ENCODE data around the gene ALAD. TPM values are rescaled to one million over a fixed set of nuclear protein-coding genes. Genes with fewer than 3 reads are reported as not detected.

The ALAD gene
- total and polyA plus RNA-seq, 2 of the 13 experiments (the other 11 are each of a cell fraction or from before 2014, with no cell fraction given), result 21.8 to 30.1 TPM

GRCh38 chr9:113373676-113374392 is 27.2 kb downstream of the ALAD start:
- 90% methylated on average over 9 of the region's 24 CpGs for WGBS (ENCODE audit: low lambda C conversion rate)
- intact Hi-C loops (cut with micrococcal nuclease; ENCODE audit: unreplicated experiment) (no loop called here), in situ Hi-C loops (cut with HindIII; ENCODE audit: extremely low pct_ligation_motif_present, low pct_unique_long_range_greater_than_20kb) (no loop called here)
- Histone ChIP-seq H3K9me3 (ENCODE audit: low read length) (no peaks in the 10 kb centered on the region), H2AFZ (ENCODE audit: low read length) (no peak overlapping the region), H3K27me3 (ENCODE audit: control insufficient read depth in 1 of 2, insufficient read depth in 2 of 2, low read length in 2 of 2) (no peaks in the 10 kb centered on the region), H4K20me1 (ENCODE audit: insufficient read depth, low read length) (peaks cover 16% of the 10 kb centered on the region), H3K4me3 (replicated peaks in 1 of 3; ENCODE audit: insufficient read depth in 1 of 3, low read depth in 2 of 3, low read length in 3 of 3) (no peak overlapping the region), H3K4me1 (ENCODE audit: insufficient read depth, low read length) (peaks cover 74% of the 10 kb centered on the region), H3K79me2 (ENCODE audit: insufficient read depth, low read length) (peaks cover 15% of the 10 kb centered on the region), H3K27ac (ENCODE audit: extremely low read length, insufficient read depth, low read length) (no peak overlapping the region), H3K4me2 (ENCODE audit: low read depth, low read length) (no peak overlapping the region), H3K36me3 (replicated peaks in 1 of 2; ENCODE audit: control insufficient read depth in 1 of 2, insufficient read depth in 2 of 2, low read length in 2 of 2) (peaks cover 4 to 10% of the 10 kb centered on the region in 2 experiments; a peak in 3 of 5 replicates), H3K9ac (ENCODE audit: insufficient read depth, low read depth, low read length) (no peak overlapping the region)
- ChIA-PET POLR2A (interaction anchor here (0.9 to 1.3 kb wide), 6 partner anchors 14 to 34 kb away, joined by 3 to 7 read pairs (median 3); partner anchors contain the start of genes ALAD and WDR31), CTCF (ENCODE audit: low intra/inter-chr PET ratio, low total read pairs) (no interaction called here)
- ATAC-seq, result no peak
- no peak for DNase-seq (ENCODE audit: low spot score)
- no TSS peak for BruUV-seq (replicated peaks)
- no peak for FAIRE-seq
- TF ChIP-seq, protein P1, sequence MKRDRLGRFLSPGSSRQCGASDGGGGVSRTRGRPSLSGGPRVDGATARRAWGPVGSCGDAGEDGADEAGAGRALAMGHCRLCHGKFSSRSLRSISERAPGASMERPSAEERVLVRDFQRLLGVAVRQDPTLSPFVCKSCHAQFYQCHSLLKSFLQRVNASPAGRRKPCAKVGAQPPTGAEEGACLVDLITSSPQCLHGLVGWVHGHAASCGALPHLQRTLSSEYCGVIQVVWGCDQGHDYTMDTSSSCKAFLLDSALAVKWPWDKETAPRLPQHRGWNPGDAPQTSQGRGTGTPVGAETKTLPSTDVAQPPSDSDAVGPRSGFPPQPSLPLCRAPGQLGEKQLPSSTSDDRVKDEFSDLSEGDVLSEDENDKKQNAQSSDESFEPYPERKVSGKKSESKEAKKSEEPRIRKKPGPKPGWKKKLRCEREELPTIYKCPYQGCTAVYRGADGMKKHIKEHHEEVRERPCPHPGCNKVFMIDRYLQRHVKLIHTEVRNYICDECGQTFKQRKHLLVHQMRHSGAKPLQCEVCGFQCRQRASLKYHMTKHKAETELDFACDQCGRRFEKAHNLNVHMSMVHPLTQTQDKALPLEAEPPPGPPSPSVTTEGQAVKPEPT (CRISPR knock-in tag; IDR thresholded peaks at IDR 0.05; ENCODE audit: low read depth), result no peak
- TF ChIP-seq, protein P2, sequence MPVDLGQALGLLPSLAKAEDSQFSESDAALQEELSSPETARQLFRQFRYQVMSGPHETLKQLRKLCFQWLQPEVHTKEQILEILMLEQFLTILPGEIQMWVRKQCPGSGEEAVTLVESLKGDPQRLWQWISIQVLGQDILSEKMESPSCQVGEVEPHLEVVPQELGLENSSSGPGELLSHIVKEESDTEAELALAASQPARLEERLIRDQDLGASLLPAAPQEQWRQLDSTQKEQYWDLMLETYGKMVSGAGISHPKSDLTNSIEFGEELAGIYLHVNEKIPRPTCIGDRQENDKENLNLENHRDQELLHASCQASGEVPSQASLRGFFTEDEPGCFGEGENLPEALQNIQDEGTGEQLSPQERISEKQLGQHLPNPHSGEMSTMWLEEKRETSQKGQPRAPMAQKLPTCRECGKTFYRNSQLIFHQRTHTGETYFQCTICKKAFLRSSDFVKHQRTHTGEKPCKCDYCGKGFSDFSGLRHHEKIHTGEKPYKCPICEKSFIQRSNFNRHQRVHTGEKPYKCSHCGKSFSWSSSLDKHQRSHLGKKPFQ (CRISPR knock-in tag; IDR thresholded peaks at IDR 0.05; ENCODE audit: insufficient replicate concordance), result no peak
- TF ChIP-seq MAF1 (CRISPR knock-in tag; IDR thresholded peaks at IDR 0.05; ENCODE audit: borderline replicate concordance) (no peak), ZNF503 (CRISPR knock-in tag; IDR thresholded peaks at IDR 0.05) (no peak), RFX3 (CRISPR knock-in tag; IDR thresholded peaks at IDR 0.05) (no peak), HNRNPH1 (optimal IDR thresholded peaks at IDR 0.05; ENCODE audit: low read depth, low read length) (no peak), SCMH1 (CRISPR knock-in tag; IDR thresholded peaks at IDR 0.05; ENCODE audit: borderline replicate concordance) (no peak), FUBP1 (CRISPR knock-in tag; IDR thresholded peaks at IDR 0.05; ENCODE audit: borderline replicate concordance) (no peak), TSC22D2 (CRISPR knock-in tag; IDR thresholded peaks at IDR 0.05; ENCODE audit: borderline replicate concordance) (no peak), PHF20 (CRISPR knock-in tag; IDR thresholded peaks at IDR 0.05) (no peak)
- TF ChIP-seq, protein P3, sequence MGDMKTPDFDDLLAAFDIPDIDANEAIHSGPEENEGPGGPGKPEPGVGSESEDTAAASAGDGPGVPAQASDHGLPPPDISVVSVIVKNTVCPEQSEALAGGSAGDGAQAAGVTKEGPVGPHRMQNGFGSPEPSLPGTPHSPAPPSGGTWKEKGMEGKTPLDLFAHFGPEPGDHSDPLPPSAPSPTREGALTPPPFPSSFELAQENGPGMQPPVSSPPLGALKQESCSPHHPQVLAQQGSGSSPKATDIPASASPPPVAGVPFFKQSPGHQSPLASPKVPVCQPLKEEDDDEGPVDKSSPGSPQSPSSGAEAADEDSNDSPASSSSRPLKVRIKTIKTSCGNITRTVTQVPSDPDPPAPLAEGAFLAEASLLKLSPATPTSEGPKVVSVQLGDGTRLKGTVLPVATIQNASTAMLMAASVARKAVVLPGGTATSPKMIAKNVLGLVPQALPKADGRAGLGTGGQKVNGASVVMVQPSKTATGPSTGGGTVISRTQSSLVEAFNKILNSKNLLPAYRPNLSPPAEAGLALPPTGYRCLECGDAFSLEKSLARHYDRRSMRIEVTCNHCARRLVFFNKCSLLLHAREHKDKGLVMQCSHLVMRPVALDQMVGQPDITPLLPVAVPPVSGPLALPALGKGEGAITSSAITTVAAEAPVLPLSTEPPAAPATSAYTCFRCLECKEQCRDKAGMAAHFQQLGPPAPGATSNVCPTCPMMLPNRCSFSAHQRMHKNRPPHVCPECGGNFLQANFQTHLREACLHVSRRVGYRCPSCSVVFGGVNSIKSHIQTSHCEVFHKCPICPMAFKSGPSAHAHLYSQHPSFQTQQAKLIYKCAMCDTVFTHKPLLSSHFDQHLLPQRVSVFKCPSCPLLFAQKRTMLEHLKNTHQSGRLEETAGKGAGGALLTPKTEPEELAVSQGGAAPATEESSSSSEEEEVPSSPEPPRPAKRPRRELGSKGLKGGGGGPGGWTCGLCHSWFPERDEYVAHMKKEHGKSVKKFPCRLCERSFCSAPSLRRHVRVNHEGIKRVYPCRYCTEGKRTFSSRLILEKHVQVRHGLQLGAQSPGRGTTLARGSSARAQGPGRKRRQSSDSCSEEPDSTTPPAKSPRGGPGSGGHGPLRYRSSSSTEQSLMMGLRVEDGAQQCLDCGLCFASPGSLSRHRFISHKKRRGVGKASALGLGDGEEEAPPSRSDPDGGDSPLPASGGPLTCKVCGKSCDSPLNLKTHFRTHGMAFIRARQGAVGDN (CRISPR knock-in tag; IDR thresholded peaks at IDR 0.05), result peak; percentile 45

Data from HepG2 (cell line).